Measurements from ENCODE around the gene KIAA1755. TPM values are rescaled to one million over a fixed set of nuclear protein-coding genes. Genes with fewer than 3 reads are reported as not detected.
A peak's percentile ranks its signal among the peaks of the same experiment; 100 is the strongest.

The KIAA1755 gene
- total RNA-seq, 1 donor from 2014 or later, result not detected

DNA sequence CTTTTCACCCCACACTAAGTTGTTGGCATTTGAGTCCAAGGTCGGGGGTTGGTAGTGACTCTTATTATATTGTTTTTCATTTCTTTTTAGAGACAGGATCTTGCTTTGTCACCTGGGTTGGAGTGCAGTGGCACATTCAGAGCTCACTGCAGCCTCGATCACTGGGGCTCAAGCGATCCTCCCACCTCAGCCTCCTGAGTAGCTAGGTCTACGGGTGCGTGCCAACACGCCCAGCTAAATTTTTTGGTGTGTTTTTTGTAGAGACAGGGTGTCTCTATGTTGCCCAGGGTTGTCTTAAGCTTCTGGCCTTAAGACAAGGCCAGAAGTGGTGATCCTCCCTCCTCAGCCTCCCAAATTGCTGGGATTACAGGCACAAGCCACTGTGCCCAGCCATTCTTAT, 70.4 kb downstream of the KIAA1755 start:
- Histone ChIP-seq H3K4me3 (ENCODE audit: low read depth, low read length) (no peak overlapping the region), H3K36me3 (ENCODE audit: control insufficient read depth, insufficient read depth, low read length) (no peaks in the 10 kb centered on the region), H3K27me3 (ENCODE audit: control insufficient read depth, insufficient read depth, low read length) (no peaks in the 10 kb centered on the region)
- TF ChIP-seq, protein P1, sequence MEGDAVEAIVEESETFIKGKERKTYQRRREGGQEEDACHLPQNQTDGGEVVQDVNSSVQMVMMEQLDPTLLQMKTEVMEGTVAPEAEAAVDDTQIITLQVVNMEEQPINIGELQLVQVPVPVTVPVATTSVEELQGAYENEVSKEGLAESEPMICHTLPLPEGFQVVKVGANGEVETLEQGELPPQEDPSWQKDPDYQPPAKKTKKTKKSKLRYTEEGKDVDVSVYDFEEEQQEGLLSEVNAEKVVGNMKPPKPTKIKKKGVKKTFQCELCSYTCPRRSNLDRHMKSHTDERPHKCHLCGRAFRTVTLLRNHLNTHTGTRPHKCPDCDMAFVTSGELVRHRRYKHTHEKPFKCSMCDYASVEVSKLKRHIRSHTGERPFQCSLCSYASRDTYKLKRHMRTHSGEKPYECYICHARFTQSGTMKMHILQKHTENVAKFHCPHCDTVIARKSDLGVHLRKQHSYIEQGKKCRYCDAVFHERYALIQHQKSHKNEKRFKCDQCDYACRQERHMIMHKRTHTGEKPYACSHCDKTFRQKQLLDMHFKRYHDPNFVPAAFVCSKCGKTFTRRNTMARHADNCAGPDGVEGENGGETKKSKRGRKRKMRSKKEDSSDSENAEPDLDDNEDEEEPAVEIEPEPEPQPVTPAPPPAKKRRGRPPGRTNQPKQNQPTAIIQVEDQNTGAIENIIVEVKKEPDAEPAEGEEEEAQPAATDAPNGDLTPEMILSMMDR (IDR thresholded peaks at IDR 0.05; ENCODE audit: insufficient read depth, low read length, severe bottlenecking), result no peak
- DNase-seq (ENCODE audit: low read depth) (no peak), FAIRE-seq (no peak)

DNA sequence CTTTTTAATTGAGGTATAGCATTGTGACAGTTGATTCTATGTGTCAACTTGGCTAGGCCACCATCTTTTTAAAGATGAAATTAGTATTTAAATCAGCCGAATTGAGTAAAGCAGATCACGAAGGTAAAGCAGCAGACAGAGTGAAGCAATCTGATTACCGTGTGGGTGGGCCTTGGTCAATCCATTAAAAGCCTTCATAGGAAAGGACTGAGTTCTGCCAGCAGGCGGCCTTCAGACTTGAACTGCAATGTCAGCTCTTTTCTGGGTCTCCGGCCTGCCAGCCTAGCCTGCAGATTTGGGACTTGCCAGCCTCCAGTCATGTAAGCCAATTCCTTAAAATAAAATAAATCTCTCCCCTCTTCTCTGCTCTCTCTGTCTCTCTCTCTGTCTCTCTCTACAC, 73.0 kb downstream of the KIAA1755 start:
- no peaks in the 10 kb centered on the region for H3K36me3 ChIP-seq (ENCODE audit: control insufficient read depth, insufficient read depth, low read length)
- TF ChIP-seq, protein P1 (IDR thresholded peaks at IDR 0.05; ENCODE audit: insufficient read depth, low read length, severe bottlenecking), result peak; percentile 6
- DNase-seq (ENCODE audit: low read depth) (peak; percentile 18), FAIRE-seq (no peak)
- no peaks in the 10 kb centered on the region for H3K27me3 ChIP-seq (ENCODE audit: control insufficient read depth, insufficient read depth, low read length)
- no peak overlapping the region for H3K4me3 ChIP-seq (ENCODE audit: low read depth, low read length)

DNA sequence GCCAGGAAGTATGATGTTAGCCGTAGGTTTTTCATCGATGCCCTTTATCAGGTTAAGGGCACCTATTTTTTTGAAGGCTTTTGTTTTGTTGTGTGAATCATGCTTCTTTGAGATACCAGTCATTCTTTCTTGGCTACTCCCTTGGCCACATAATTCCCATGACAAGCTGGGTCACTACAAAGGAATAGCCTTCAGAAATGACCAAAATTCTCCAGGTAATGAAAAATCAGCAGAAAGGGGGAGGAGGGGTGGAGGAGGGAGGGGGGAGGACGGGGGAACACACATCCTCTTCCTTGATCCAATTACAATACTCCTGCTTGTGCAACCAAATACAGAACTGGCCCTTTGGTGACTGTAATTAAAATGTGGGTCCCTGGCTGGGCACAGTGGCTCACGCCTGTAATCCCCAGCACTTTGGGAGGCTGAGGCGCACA, 73.7 kb downstream of the KIAA1755 start:
- TF ChIP-seq, protein P1 (IDR thresholded peaks at IDR 0.05; ENCODE audit: insufficient read depth, low read length, severe bottlenecking), result no peak
- H3K27me3 ChIP-seq (ENCODE audit: control insufficient read depth, insufficient read depth, low read length), result no peaks in the 10 kb centered on the region
- H3K36me3 ChIP-seq (ENCODE audit: control insufficient read depth, insufficient read depth, low read length), result no peaks in the 10 kb centered on the region
- H3K4me3 ChIP-seq (ENCODE audit: low read depth, low read length), result no peak overlapping the region
- FAIRE-seq, result no peak
- DNase-seq (ENCODE audit: low read depth), result peak; percentile 90

DNA sequence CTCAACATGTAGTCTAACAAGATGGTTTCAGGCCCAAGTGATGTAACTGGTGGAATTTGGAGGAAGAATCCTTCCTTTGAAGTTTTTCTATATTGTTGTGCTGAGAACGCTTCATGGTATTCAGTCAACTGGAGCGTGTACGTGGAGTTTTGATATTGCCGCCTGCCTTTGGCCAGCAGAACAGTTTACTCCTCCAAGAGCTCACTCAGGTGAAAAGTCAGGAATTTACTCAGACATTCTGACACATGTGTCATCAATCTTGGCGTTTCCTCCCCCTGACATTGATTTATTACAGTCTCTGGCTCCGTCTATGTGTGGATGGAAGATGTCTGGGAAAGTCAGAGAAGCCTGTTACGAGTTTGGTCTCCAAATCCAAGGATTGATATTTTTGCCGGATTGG, 76.4 kb downstream of the KIAA1755 start:
- TF ChIP-seq, protein P1 (IDR thresholded peaks at IDR 0.05; ENCODE audit: insufficient read depth, low read length, severe bottlenecking), result no peak
- FAIRE-seq (no peak), DNase-seq (ENCODE audit: low read depth) (peak; percentile 76)
- H3K27me3 ChIP-seq (ENCODE audit: control insufficient read depth, insufficient read depth, low read length), result no peaks in the 10 kb centered on the region
- H3K4me3 ChIP-seq (ENCODE audit: low read depth, low read length), result no peak overlapping the region
- H3K36me3 ChIP-seq (ENCODE audit: control insufficient read depth, insufficient read depth, low read length), result no peaks in the 10 kb centered on the region

DNA sequence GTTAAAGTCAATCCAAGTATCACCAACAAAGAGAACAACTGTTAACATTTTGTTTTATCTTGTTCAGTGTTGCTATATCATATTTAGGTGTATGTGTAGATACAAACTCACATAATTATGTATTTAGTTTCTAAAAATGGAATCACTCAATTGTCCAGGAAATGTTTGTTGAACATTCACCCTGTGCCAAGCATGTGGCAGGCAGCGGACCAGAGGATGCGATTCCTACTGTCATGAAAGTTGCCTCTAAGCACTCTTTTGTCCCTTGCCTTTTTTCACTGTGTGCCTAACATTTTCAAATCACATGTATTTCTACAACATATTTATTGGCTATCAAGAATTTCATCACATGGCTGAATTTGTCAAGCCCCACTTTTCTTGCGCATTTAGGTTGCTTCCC, 78.6 kb downstream of the KIAA1755 start:
- Histone ChIP-seq H3K27me3 (ENCODE audit: control insufficient read depth, insufficient read depth, low read length) (no peaks in the 10 kb centered on the region), H3K36me3 (ENCODE audit: control insufficient read depth, insufficient read depth, low read length) (no peaks in the 10 kb centered on the region), H3K4me3 (ENCODE audit: low read depth, low read length) (no peak overlapping the region)
- DNase-seq (ENCODE audit: low read depth), result no peak
- FAIRE-seq, result no peak
- TF ChIP-seq, protein P1 (IDR thresholded peaks at IDR 0.05; ENCODE audit: insufficient read depth, low read length, severe bottlenecking), result no peak

DNA sequence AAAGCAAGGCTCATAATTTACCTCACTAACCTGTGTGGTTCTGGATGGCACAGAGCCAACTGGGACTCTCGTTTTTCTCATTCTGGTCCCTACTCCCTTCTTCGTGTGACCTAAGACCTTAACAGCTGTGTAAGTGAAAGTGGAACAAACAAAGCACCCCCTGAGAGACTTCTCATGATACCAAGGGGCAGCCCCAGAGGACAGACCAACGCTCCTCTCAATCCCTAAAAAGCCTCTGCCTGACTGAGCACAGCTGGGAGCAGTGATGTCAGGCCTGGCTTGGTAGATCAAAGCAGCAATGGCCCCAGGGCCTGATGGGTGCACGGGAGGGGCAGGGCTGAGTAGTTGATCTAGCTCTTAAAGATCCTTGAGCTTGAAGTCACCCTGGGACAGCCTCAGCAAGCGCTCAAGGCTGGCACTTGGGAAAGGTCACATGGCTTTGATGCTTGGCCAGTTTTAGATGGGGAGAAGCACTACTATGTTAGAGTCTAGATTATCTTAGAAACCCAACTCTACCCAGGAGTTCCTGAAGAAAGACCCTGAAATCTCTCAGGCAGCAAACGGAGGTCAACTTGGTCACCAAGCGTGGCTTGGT, 79.2 kb downstream of the KIAA1755 start:
- DNase-seq (ENCODE audit: low read depth) (no peak), FAIRE-seq (no peak)
- TF ChIP-seq, protein P1 (IDR thresholded peaks at IDR 0.05; ENCODE audit: insufficient read depth, low read length, severe bottlenecking), result no peak

More for the DNA sequence above, 79.2 kb downstream of the KIAA1755 start:
- Histone ChIP-seq H3K36me3 (ENCODE audit: control insufficient read depth, insufficient read depth, low read length) (no peaks in the 10 kb centered on the region), H3K27me3 (ENCODE audit: control insufficient read depth, insufficient read depth, low read length) (no peaks in the 10 kb centered on the region), H3K4me3 (ENCODE audit: low read depth, low read length) (no peak overlapping the region)

Data from bronchial epithelial cell (primary cell).